ENCODE results near the gene MAL.

DNA sequence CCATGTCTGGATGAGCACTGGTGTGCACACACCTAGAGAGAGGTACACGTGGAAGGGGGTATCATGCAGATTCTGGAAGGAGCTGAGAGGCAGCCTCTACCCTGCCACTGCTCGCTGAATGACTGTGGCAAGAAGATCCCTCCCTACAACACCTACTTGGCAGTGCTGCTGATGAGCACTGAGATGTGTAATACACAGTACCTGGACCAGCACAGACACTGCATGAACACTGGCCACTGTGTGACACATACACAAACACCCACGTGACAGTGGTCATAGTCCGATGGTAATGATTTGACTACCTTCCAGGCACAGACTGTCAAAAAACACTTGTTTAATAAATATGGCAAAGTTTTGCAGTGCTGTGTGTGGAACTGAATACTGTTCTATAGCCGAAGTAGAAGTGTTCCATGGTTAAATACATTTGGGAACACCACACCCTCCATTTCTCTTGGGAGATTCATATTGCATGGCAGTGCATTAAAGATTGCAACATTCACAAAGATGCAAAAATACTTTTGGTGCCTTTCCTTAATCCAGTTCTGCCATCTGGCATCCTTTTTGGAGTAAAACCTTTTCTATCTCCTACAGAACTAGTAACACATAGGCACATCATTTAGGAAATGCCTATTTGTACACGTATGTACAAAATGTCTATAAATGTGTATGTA, 66.5 kb downstream of the MAL start:
- no peak for TF ChIP-seq EZH2 (IDR thresholded peaks at IDR 0.05; ENCODE audit: borderline replicate concordance, low read length)
- TF ChIP-seq, protein P1, sequence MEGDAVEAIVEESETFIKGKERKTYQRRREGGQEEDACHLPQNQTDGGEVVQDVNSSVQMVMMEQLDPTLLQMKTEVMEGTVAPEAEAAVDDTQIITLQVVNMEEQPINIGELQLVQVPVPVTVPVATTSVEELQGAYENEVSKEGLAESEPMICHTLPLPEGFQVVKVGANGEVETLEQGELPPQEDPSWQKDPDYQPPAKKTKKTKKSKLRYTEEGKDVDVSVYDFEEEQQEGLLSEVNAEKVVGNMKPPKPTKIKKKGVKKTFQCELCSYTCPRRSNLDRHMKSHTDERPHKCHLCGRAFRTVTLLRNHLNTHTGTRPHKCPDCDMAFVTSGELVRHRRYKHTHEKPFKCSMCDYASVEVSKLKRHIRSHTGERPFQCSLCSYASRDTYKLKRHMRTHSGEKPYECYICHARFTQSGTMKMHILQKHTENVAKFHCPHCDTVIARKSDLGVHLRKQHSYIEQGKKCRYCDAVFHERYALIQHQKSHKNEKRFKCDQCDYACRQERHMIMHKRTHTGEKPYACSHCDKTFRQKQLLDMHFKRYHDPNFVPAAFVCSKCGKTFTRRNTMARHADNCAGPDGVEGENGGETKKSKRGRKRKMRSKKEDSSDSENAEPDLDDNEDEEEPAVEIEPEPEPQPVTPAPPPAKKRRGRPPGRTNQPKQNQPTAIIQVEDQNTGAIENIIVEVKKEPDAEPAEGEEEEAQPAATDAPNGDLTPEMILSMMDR (IDR thresholded peaks at IDR 0.05; ENCODE audit: low read length) = no peak

All from OCI-LY1 (cell line).